HG02840 (cell line): ENCODE results near the gene BOD1.

Experiments
- ATAC-seq: cut with Tn5 transposase; IDR thresholded peaks from one replicate; pipeline ENCODE4 v1.9.1; 2021; ENCODE audit warnings: mild to moderate bottlenecking, moderate library complexity, moderate number of reproducible peaks; ENCODE audit not compliant: unreplicated experiment, low FRiP score

The BOD1 gene

DNA sequence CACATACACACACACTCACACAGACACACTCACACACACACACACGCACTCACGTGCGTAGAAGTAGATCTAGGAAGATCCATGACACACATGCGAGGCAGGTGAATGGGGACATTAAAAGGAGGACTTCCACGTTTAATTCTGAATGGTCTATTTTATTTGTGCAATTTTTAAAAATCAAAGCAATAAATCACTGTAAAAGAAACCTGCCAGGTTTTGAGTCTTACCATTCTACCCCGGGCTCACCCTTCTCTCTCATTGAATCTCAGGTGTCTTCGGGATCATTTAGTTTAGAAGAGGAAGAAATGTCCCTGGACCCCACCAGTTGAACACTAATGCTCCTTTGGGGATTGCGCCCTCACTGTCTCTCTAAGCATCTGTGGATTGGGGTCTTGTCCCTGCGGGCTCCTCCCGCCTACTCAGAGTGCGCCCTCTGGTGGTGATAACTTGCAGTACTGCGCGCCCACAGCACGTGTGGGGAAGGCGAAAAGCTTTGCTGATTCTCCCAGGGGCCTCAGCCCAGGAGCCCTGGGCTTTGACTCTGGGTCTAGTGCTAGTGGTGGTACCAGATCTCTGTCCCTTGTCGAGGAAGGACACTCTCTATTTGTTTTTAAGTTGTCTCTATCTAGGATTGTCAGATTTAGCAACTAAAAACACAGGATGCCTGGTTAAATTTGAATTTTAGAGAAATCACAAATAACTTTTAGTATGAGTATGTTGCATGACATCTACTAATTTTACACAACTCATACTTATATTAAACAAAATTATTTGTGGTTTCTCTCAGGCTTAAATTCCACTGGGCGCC lies 34.8 kb downstream of the BOD1 start:
- no peak for ATAC-seq

DNA sequence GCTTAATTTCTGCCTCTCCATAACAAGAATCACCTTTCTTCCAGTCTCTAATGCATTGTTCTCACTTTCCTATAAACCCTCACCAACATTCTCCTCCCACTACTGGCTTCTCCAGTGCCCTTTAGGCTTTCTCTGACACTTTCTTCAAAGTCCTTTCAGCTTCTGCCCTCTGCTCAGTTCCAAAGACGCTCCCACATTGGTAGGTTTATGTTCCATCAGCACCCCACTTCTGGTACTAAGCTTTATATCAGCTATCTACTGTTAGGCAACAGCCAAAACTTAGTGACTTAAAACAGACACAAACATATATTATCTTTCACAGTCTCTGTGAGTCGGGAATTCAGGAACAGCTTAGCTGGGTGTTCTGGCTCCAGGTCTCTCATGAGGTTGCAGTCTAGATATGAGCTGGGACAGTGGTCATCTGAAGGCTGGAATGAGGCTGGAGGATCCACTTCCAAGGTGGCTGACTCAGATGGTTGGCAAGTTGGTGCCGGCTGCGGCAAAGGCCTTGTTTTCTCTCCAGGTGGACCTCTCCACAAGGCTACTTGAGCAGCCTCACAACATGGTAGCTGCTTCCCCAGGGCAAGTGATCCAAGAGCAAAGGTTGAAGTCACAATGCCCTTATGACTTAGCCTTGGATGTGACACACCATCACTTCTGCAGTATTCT lies 37.4 kb downstream of the BOD1 start:
- ATAC-seq = no peak

DNA sequence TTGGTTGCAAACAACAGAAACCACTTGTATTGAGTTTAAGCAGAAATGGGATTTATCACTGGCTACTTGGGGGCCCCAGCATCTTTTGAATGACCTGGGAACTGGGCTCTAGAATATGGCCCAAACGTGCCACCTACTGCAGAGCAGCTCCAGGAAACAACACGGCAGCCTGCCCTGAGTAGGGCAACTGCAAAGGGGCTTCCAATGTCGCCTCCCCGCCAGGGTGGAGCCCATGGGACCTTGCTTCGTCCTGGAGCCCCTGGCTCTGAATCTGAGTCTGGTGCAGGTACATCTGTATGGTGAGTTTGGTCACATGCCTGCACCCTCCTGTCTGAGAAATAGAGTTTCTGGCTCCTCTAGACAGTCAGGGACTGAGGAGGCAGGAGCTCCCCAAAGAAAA lies 38.6 kb downstream of the BOD1 start:
- ATAC-seq = no peak

DNA sequence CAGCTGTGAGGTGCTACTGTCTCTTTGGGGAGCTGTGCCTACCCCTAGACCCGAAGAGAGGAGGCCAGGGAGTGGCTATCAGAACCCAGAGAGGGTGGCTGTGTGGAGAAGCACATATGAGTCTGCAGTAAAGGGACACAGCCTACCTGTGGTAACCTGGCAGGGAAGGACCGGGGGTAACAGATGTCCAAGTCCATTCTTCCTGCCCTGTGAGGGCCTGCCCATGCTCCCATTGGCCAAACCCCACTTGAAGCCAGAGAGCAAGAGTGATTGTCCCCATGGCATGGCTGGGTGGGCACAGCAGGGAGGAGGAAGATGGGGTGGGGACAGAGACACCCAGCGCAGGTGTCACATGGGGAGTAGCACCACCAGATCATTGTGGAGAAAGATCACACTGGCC lies 39.3 kb downstream of the BOD1 start:
- ATAC-seq = no peak

DNA sequence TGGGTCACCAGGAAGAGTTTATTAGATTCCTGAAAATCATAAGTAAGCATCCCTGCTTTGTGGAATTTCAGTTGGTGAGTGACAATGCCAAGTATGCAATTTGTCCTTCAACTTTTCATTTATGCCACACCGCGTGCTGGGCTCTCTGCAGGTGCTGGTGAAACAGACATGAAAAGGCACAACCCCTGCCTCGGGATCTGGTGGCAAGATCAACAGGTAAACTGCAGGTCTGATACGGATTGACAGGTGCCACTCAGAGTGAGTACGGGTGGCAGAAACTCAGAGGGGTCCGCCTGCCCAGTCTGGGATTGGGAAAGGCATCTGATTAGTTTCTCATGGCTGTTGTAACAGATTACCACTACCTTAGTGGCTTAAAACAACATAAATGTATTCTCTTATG lies 40.5 kb downstream of the BOD1 start:
- no peak for ATAC-seq

DNA sequence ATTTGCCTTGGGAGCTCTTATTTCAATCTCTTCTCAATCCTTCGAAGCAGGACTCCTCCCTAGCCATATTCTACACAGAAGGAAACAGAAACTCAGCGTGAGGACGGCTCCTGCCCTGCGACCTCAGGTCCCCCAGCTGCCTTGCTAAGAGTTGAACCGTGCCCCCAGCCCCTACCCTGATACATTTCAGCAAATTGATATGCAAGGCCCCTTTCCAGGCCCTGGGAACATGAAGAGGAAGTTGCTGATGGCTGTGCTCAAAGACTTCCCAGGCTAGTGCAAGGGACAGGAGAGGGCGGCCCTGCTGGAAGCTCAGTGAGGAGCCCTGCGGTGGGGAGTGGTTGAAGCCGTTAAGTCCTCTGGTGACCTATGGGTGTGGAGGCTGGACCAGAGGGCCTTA lies 41.5 kb downstream of the BOD1 start:
- no peak for ATAC-seq

DNA sequence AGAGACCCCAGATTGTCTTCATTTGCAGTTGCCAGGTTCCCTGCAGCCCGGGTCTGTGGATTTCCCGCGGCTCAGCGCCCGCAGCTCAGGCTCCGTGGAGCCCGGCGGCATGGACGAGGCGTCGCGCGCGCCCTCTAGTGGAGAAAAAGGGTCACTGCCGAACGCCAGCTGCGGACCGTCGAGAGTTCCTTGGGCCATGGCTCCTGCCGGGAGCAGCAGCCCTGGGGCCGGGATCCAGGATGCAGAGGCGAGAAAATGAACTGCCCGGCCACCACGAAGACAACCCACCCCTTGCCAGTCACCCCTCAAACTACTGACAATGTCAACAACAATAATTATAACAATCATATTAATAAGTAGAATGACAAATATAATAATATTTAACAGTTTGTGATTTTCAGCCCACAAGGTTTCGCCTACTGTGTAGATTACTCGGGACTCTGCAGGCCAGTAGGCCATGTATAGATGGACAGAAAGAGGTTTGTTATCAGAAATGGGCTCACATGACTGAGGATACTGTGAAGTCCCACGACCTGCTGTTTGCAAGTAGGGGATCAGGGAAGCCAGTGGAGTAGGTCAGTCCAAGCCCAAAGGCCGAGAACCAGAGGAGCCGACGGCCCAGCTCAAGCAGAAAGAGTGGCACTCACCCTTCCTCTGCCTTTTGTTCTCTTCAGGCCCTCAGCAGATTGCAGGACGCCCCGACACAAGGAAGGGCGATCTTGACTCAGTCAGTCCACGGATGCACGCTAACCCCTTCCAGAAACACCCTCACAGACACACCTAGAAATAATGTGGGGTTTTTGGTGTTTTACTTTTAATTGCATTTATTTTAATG lies 43.1 kb downstream of the BOD1 start:
- ATAC-seq = no peak

DNA sequence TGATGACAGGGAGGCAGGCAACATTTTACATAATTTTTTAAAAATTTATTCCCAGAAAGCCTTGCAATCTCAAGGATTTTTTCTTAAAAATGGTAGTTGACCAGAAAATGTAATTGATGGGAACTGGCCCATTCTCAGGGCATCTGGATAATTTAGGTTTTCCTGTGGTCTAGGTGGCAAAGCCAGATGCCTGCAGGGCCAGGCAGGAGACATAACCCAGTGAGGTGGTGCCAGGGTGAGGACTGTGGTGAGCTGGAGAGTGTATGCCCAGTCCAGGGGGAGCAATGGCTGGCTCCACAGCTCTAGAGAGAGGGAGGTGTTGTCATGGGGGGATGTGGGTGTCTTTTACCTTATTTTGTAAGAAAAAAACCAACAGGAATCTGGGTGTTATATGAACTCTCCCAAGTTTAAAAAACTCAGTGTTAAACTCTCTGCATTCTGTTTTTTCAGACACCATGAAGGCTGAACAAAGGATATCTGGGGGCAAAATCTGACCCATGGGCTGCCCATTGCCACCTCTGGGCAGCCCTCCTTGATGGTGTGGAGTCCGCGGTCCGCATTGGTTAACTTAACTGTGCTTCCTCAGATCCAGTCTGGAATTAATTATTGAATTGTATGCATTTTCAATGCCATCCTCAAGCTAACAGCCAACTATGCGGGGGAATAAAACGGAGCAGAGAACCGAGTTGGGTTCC lies 43.9 kb downstream of the BOD1 start:
- no peak for ATAC-seq

DNA sequence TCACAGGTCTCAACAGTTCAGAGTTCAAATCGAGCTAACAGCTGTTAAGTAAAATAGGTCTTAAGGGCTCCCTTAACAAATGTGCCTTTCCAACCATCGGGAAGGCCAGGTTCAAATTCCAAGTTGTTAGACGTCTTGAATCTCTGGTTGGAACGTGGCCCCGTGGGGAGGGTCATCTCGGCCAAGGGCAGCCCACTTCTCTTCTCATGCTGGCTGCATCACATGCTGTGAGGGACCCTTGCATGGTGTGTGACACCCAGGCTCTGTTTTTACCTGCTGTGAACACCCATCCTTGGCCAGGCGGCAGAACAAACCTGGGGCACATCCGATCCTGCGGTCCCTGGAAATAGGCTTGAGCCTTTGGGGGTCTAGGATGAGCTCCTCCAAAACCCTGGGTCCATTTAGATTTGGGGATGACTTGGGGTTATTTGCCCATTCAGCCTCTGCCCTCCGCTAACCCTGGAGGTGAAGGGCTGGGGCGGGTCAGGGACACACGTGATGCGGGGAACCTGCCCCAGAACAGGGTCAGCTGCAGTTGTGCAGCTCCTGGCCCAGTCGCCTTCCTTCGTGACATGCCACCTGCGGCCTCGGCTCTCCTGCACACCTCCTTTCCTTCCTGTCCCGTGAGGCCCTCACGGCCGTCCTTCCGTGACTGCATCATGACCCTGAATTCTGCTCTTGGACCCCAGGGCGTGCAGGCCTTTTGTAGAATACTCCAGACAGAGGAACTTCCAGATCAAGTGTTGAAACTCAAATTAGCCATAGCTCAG lies 45.9 kb downstream of the BOD1 start:
- ATAC-seq = no peak

DNA sequence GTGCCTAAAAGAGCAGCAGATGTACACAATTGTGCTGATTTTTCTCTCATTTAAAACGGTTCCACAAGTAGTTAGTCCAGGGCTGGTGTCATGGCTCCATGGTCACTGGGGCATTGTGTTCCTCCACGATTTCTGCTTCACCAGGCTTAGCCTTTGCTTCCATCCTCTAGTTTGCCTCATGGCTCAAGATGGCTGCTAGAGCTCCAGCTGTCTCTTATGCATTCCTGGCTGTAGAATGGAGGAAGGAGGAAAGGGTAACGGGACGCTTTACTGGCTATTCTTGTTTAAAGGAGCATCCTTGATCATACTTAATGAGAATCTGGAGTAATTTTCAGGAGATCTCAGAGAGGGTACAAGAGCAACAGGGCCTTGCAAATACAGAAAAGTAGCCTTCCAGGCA lies 47.7 kb downstream of the BOD1 start:
- ATAC-seq = no peak

DNA sequence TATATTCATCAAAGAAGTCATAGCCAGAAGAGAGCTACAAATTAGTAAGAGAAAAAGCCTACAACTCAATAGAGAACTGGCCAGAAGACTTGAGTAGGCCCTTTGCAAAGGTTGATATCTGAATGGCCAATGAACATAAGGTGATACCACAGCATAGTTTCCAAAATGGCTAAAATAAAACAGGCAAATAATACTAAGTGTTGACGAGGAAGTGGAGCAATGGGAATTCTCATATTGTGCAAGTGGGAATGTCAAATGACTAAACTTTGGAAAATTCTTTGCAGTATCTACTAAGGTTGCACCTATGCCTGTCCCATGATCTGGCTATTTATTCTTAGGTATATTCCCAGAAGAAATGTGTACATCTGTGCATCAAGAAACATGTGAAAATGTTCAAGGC lies 48.3 kb downstream of the BOD1 start:
- ATAC-seq = no peak

DNA sequence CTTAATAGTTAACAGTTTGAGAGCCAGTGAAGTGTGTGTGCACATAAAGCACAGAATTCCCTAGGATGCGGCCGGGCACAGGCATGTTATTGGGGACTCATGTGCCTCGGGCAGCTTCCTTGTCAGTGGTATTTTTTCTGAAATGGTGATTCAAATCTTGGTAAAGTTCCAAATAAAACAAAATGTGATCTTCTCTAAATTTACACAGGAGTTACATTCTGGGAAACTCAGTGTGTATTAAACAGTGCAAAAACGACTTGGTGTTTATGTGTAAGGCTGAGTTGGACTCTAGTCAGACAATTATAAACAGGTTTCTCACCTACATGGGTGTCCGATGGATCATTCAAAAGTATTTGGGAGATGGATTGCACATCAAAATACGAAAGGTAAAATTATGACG lies 48.9 kb downstream of the BOD1 start:
- no peak for ATAC-seq

DNA sequence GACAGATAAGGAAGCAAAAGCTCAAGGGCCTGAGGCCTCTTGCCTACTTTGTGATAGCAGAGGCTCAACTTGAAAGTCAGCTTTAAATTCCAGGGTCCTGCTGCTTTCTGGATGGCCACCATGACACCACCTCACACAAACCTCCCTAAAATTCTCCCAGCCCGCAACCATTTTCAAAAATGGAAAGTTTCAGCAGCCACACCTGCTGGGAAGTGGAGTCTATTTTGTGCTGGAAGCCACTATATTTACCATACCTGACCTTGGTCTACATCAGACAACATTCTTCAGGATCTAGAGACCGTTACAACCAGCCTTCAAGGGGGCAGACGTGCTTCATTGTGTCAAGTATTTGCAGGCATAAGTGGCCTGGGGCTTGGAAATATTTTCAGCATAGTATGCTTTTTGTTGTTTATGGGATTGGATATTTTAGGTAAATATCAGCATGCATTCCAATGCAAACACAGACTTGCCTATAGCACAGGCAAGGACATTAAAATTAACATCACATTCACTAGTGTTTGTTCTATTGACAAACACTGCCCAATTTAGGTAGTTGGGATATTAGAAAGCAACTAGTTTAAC lies 50.9 kb downstream of the BOD1 start:
- ATAC-seq = no peak

DNA sequence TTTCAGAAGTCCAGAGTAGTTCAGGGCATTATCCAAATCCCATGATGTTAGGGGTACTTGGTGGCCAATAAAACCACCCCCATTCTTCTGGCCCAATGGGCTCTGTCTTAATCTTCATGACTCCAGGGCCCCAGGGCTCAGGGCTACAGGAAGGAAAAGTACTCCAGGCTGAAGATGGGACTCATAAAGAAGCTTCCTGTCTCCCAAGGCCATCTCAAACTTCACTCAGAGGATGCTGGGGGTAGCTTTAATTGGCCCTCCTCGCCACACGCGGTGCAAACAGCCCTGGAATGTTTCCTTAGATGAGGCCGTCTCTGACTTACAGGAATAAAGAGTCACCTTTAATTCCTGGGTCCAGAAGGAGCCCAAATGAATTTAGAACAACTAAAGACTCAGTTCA lies 52.3 kb downstream of the BOD1 start:
- no peak for ATAC-seq

DNA sequence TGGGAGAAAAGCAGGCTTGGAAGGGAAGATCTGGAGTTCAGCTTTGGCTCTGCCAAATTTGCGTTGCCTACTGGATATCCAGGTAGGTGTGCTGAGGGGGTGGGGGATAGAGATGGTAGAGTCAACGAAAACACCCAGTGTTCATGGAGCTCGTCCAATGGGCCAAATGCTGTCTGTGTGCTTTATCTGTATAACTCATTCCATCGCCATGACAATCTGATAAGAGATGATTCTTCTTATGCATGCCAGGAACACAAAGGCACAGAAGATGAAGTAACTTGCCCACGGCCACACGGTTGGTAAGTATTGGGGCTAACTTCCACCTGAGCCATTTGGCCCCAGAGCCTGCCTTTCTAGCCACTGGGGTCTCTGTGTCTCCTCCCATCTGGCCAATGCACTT lies 53.2 kb downstream of the BOD1 start:
- no peak for ATAC-seq

DNA sequence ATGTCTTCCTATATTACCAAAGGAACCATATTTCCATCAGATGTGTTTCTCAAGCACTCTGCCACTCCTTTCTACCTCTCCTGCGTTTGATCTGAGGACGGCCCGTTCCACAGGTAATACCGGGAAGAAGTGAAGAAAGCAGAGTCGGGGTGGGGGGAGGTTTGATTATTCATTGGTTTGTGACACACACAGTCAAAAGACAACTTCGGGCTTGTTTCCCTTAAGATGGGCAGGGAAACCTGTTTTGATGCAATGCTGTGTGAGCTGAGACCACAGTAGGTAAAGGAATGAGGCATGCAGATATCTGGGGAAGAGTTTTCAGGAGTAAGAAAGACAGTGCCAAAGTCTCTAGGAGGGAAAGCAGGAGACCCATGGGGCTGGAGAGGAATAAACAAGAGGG lies 54.0 kb downstream of the BOD1 start:
- no peak for ATAC-seq
